Measurements from ENCODE around the gene TYROBP.

TYROBP gene

GRCh38 chr19:35901055-35901644, 6.9 kb downstream of the TYROBP start:
- peaks cover 52% of the 10 kb centered on the region for H3K4me1 ChIP-seq (ENCODE audit: insufficient read depth, low read length)
- ATAC-seq (ENCODE audit: insufficient read depth, low read depth) (no peak), DNase-seq (no peak)
- peak overlapping the region in 1 of 2 experiments; percentile 96; a peak in 2 of 4 replicates for H3K4me3 ChIP-seq (ENCODE audit: low read depth in 1 of 2, low read length in 2 of 2)
- H2AFZ ChIP-seq (ENCODE audit: low read depth, low read length): no peak overlapping the region
- H3K27ac ChIP-seq (ENCODE audit: low read length): no peak overlapping the region
- no peaks in the 10 kb centered on the region for H4K20me1 ChIP-seq (ENCODE audit: insufficient read depth, low read length)
- H3K4me2 ChIP-seq (ENCODE audit: insufficient read depth, low read length): peak overlapping the region; percentile 98
- no peaks in the 10 kb centered on the region for H3K27me3 ChIP-seq (ENCODE audit: insufficient read depth, low read length, poor library complexity)
- H3K79me2 ChIP-seq (ENCODE audit: insufficient read depth, low read length): peaks cover 10% of the 10 kb centered on the region; the same call in 1 of the 2 replicates
- peaks cover 15% of the 10 kb centered on the region for H3K36me3 ChIP-seq (ENCODE audit: insufficient read depth, low read length)
- no peak for TF ChIP-seq EZH2 (IDR thresholded peaks at IDR 0.05; ENCODE audit: borderline replicate concordance, low read depth, low read length, severe bottlenecking)
- TF ChIP-seq CTCF (IDR thresholded peaks at IDR 0.05; ENCODE audit: borderline replicate concordance, extremely low read depth, low read length, poor library complexity, severe bottlenecking): no peak
- H3K9me3 ChIP-seq (ENCODE audit: insufficient read depth, low read length, severe bottlenecking): no peaks in the 10 kb centered on the region
- peak overlapping the region; percentile 94 for H3K9ac ChIP-seq (ENCODE audit: low read depth, low read length)

GRCh38 chr19:35899547-35900214, 8.4 kb downstream of the TYROBP start:
- H3K27me3 ChIP-seq (ENCODE audit: insufficient read depth, low read length, poor library complexity): no peaks in the 10 kb centered on the region
- H3K4me3 ChIP-seq (ENCODE audit: low read depth in 1 of 2, low read length in 2 of 2): peak overlapping the region; percentile 86 to 96
- H3K9me3 ChIP-seq (ENCODE audit: insufficient read depth, low read length, severe bottlenecking): no peaks in the 10 kb centered on the region
- peak overlapping the region; percentile 94 for H3K9ac ChIP-seq (ENCODE audit: low read depth, low read length)
- peaks cover 10% of the 10 kb centered on the region; the same call in 1 of the 2 replicates for H3K79me2 ChIP-seq (ENCODE audit: insufficient read depth, low read length)
- peaks cover 24% of the 10 kb centered on the region for H3K36me3 ChIP-seq (ENCODE audit: insufficient read depth, low read length)
- H3K4me2 ChIP-seq (ENCODE audit: insufficient read depth, low read length): peak overlapping the region; percentile 98
- DNase-seq (peak; percentile 84), ATAC-seq (ENCODE audit: insufficient read depth, low read depth) (peak; percentile 59)
- peaks cover 52% of the 10 kb centered on the region for H3K4me1 ChIP-seq (ENCODE audit: insufficient read depth, low read length)
- no peaks in the 10 kb centered on the region for H4K20me1 ChIP-seq (ENCODE audit: insufficient read depth, low read length)
- no peak for TF ChIP-seq EZH2 (IDR thresholded peaks at IDR 0.05; ENCODE audit: borderline replicate concordance, low read depth, low read length, severe bottlenecking)
- TF ChIP-seq CTCF (IDR thresholded peaks at IDR 0.05; ENCODE audit: borderline replicate concordance, extremely low read depth, low read length, poor library complexity, severe bottlenecking): no peak
- H2AFZ ChIP-seq (ENCODE audit: low read depth, low read length): peak overlapping the region; percentile 83
- peak overlapping the region; percentile 83 for H3K27ac ChIP-seq (ENCODE audit: low read length)

GRCh38 chr19:35898499-35898809, 9.6 kb downstream of the TYROBP start:
- Histone ChIP-seq H3K4me1 (ENCODE audit: insufficient read depth, low read length) (peaks cover 44% of the 10 kb centered on the region), H3K4me3 (ENCODE audit: low read depth in 1 of 2, low read length in 2 of 2) (no peak overlapping the region), H3K27ac (ENCODE audit: low read length) (no peak overlapping the region), H3K27me3 (ENCODE audit: insufficient read depth, low read length, poor library complexity) (no peaks in the 10 kb centered on the region), H4K20me1 (ENCODE audit: insufficient read depth, low read length) (no peaks in the 10 kb centered on the region), H3K4me2 (ENCODE audit: insufficient read depth, low read length) (peak overlapping the region; percentile 98; the same call in 1 of the 2 replicates), H3K36me3 (ENCODE audit: insufficient read depth, low read length) (peaks cover 24% of the 10 kb centered on the region), H3K79me2 (ENCODE audit: insufficient read depth, low read length) (peaks cover 10% of the 10 kb centered on the region; the same call in 1 of the 2 replicates), H2AFZ (ENCODE audit: low read depth, low read length) (no peak overlapping the region), H3K9ac (ENCODE audit: low read depth, low read length) (0 out of 2 replicates have a peak overlapping the region, but pooled peaks have one; percentile 94), H3K9me3 (ENCODE audit: insufficient read depth, low read length, severe bottlenecking) (no peaks in the 10 kb centered on the region)
- TF ChIP-seq CTCF (IDR thresholded peaks at IDR 0.05; ENCODE audit: borderline replicate concordance, extremely low read depth, low read length, poor library complexity, severe bottlenecking) (no peak), EZH2 (IDR thresholded peaks at IDR 0.05; ENCODE audit: borderline replicate concordance, low read depth, low read length, severe bottlenecking) (no peak)
- DNase-seq (no peak), ATAC-seq (ENCODE audit: insufficient read depth, low read depth) (no peak)
